ENCODE data around the gene SLC35F3.

The SLC35F3 gene

DNA sequence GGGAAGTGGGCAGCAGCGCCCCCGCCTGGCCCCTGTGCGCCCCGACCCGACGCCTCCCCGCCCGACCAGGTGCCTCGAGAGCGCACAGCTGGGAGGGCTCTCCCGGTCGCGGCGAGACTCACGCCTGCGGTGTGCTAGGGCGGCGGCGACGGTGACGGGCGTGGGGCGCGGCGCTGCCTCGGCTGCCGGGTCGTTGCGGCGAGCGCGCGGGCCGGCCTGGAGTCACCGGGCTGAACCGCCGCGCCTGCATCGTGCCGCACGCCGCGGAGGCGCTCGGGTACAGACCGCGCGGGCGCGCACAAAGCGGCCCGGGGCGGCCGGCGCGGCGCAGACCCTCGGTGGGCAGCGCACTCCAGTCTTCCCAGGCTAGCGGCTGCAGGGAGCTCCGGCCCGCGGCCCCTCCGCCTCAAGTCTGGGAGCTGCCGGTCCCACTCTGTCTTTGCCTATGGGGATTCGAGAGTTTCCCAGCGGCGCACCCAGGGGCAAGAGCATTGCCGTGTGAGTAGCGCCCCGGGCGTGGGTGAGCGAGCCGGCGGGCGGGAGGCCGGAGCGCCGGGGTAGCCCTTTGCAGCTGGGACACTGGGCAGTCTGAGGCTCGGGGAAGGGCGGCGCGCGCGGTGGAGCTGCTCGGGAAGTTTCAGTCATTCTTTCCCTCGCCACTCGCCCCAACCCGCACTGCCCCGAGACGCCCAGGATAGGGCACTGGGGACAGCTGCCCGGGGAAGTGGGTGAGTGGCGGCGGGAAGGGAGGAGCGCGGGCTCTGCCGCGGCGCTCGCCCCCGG is at the start of gene SLC35F3:
Gene SLC35F3, plus strand, starts transcription at position 44 of the 783 bp plus-strand sequence.
- no peak for FAIRE-seq
- TF ChIP-seq, protein P1, sequence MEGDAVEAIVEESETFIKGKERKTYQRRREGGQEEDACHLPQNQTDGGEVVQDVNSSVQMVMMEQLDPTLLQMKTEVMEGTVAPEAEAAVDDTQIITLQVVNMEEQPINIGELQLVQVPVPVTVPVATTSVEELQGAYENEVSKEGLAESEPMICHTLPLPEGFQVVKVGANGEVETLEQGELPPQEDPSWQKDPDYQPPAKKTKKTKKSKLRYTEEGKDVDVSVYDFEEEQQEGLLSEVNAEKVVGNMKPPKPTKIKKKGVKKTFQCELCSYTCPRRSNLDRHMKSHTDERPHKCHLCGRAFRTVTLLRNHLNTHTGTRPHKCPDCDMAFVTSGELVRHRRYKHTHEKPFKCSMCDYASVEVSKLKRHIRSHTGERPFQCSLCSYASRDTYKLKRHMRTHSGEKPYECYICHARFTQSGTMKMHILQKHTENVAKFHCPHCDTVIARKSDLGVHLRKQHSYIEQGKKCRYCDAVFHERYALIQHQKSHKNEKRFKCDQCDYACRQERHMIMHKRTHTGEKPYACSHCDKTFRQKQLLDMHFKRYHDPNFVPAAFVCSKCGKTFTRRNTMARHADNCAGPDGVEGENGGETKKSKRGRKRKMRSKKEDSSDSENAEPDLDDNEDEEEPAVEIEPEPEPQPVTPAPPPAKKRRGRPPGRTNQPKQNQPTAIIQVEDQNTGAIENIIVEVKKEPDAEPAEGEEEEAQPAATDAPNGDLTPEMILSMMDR (IDR thresholded peaks at IDR 0.05; ENCODE audit: insufficient read depth, missing control alignments): peak; percentile 63
- peak; percentile 67 for DNase-seq (ENCODE audit: insufficient read length, low spot score)

DNA sequence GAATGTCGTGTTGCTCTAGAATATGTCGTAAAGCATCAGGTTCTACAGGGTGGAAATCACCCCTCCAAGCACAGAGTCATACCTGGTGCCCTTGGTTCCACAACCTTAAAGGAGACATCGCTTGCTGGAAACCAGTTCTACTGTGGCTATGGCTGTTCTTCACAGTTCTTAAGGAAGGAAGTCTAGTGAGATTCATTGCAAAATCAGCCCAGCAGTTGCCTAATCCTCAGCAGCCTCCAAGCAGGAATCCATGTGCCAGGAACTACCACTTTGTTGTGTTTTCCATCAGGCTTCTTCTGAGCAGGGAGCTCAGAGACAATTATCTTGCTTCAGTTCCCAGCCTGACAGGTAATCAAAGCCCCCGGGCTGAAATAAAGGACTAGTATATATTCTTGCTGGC is 45.0 kb upstream of the SLC35F3 start:
- DNase-seq (ENCODE audit: insufficient read length, low spot score) (no peak), FAIRE-seq (no peak)
- TF ChIP-seq, protein P1 (IDR thresholded peaks at IDR 0.05; ENCODE audit: insufficient read depth, missing control alignments): no peak

- no peak for DNase-seq (ENCODE audit: insufficient read length, low spot score)
- peak; percentile 46 for FAIRE-seq
- TF ChIP-seq, protein P1 (IDR thresholded peaks at IDR 0.05; ENCODE audit: insufficient read depth, missing control alignments): no peak
Observed at GRCh38 chr1:233863901-233864545, 40.5 kb upstream of the SLC35F3 start.

GRCh38 chr1:233864578-233864977 is 39.9 kb upstream of the SLC35F3 start:
- DNase-seq (ENCODE audit: insufficient read length, low spot score) (no peak), FAIRE-seq (no peak)
- TF ChIP-seq, protein P1 (IDR thresholded peaks at IDR 0.05; ENCODE audit: insufficient read depth, missing control alignments): no peak

DNA sequence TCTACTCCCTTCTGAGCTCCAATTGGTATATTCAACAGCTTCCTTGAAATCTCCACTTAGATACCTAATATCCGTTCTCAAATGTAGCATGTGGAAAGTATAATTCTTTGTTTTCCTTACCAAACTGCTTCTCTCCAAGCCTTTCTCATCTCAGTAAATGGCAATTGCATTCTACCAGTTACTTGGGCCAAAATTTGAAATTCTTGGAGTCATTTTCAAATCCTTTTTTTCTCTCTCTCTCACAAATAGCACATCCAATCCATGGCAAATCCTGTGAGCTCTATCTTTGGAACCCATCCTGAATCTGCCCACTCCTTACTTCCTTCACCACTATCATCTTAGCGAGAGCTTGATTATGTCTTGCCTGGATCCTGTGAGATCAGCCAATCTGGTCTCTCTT is 39.3 kb upstream of the SLC35F3 start:
- no peak for DNase-seq (ENCODE audit: insufficient read length, low spot score)
- TF ChIP-seq, protein P1 (IDR thresholded peaks at IDR 0.05; ENCODE audit: insufficient read depth, missing control alignments): no peak
- FAIRE-seq: no peak

DNA sequence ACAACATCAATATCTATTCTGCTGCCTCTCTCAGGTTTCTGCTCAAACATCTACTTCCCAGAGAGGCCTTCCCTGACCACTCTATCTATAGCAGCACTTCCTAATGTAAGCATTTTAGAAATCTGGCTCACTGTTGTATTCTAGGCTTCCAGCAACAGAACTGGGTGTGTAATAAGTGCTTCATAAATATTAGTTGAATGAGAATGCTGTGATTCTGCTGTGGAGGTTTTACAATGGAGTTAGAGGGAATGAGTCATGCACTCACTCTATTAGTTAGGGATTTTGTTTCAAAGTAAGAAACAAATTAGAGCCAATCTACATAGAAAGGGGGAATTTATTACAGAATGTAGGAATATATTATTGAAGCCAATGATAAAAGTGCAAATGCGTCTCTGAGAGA is 38.6 kb upstream of the SLC35F3 start:
- TF ChIP-seq, protein P1 (IDR thresholded peaks at IDR 0.05; ENCODE audit: insufficient read depth, missing control alignments): no peak
- no peak for FAIRE-seq
- no peak for DNase-seq (ENCODE audit: insufficient read length, low spot score)

- FAIRE-seq (peak; percentile 56), DNase-seq (ENCODE audit: insufficient read length, low spot score) (no peak)
- TF ChIP-seq, protein P1 (IDR thresholded peaks at IDR 0.05; ENCODE audit: insufficient read depth, missing control alignments): no peak
Observed at GRCh38 chr1:233867028-233867427, 37.4 kb upstream of the SLC35F3 start.

Measured in D721Med (cell line).